Body of pancreas (tissue), 4 donors: ENCODE data around the gene LDB2. TPM values are rescaled to one million over a fixed set of nuclear protein-coding genes. Genes with fewer than 3 reads are reported as not detected.

Experiments
- ATAC-seq: fragments of 150-250 bp; one replicate; pipeline ENCODE4 v1.9.1; 2016
- DNase-seq, 4 donors: peaks; one replicate each; pipeline ENCODE4 v3.0.0-alpha.2; 2019
- H3K27ac ChIP-seq, 4 donors: fragments of 200-600 bp; sonication (generic); 1 replicate in 3 of 4; 2 replicates in 1 of 4; pipeline versions ENCODE4 v1.5.1 to v1.6.1; 2016 to 2019; ENCODE audit warnings: mild to moderate bottlenecking in 1 of 4, mixed read lengths in 1 of 4, moderate library complexity in 1 of 4
- H3K27me3 ChIP-seq, 2 donors: fragments of 200-600 bp; sonication (generic); one replicate each; pipeline ENCODE4 v1.6.0; 2016; ENCODE audit warnings: mild to moderate bottlenecking in 1 of 2
- H3K36me3 ChIP-seq, 2 donors: fragments of 200-600 bp; sonication (generic); replicated peaks in 1 of 2; 2 replicates each; pipeline ENCODE4 v1.5.1; 2016; ENCODE audit warnings: low read depth in 2 of 2; ENCODE audit not compliant: insufficient read depth in 1 of 2
- H3K4me1 ChIP-seq: fragments of 200-600 bp; sonication (generic); one replicate; pipeline ENCODE4 v1.6.0; 2016
- H3K4me3 ChIP-seq, 2 donors: fragments of 200-600 bp; sonication (generic); 1 replicate in 1 of 2; 2 replicates in 1 of 2; pipeline ENCODE4 v1.5.1; 2016 to 2019
- H3K9me3 ChIP-seq, 3 donors: fragments of 200-600 bp; sonication (generic); 1 replicate in 2 of 3; 2 replicates in 1 of 3; pipeline ENCODE4 v1.5.1; 2016
- CTCF ChIP-seq, 7 experiments: fragments of 450-650 bp in 4 of 7; fragments of 200-600 bp in 3 of 7; sonication (generic) in 3 of 7; IDR thresholded peaks; one replicate each; pipeline ENCODE4 v1.5.1; 2016 to 2019; ENCODE audit warnings: antibody characterized with exemption in 7 of 7
- POLR2A ChIP-seq, 3 donors: fragments of 450-650 bp; IDR thresholded peaks; one replicate each; pipeline ENCODE4 v1.6.1; 2016; ENCODE audit warnings: antibody characterized with exemption in 3 of 3, mild to moderate bottlenecking in 2 of 3
- WGBS, 2 donors: methylation state at CpG; one replicate each; pipeline ENCODE4 v1.1.5; 2017; 5-methylcytosine and 5-hydroxymethylcytosine counted together
- intact Hi-C: fragments of 100-400 bp; cut with DNase I; formaldehyde crosslinking; loops from one replicate; pipeline ENCODE4 v1.15.1; 2023
- total RNA-seq, 2 donors: library from RNA; depleted of rRNA; stranded (reverse); fragments of >200 nt; gene quantifications; one replicate each; pipeline ENCODE4 v1.1.0, GENCODE V29; 2016

LDB2 gene
- total RNA-seq, 2 donors from 2014 or later, result 14.8 to 16.5 TPM

DNA sequence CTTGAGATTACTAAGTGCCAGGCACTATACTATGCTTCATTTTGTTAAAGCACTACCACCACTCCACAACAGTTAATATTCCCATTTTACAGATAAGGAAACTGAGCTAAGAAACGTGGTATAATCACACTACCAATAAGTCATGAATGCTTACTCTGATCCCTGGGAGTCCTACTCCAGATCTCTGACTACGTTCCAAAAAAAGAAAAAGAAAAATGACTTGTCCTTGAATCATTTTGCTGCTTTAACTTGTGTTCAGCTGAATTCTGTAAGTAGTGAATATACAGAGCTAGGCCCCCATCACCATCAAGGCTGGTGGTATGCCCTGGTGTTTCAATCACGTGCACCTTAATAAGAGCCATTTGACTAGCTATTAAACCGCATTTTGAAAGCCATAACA, 39.4 kb downstream of the LDB2 start:
- WGBS, 2 donors, result 36 to 38% methylated on average over 4 of the region's 4 CpGs
- Histone ChIP-seq H3K4me1 (no peaks in the 10 kb centered on the region), H3K36me3 (no peaks in the 10 kb centered on the region), H3K9me3 (no peaks in the 10 kb centered on the region), H3K27ac (peak overlapping the region in 2 of 4 donors; percentile 2 to 50), H3K4me3 (no peak overlapping the region), H3K27me3 (no peaks in the 10 kb centered on the region)
- no peak for TF ChIP-seq CTCF (IDR thresholded peaks at IDR 0.05)
- TF ChIP-seq POLR2A (IDR thresholded peaks at IDR 0.05), result no peak
- intact Hi-C loops, result no loop called here
- DNase-seq, result no peak
- ATAC-seq, result no peak

- H3K4me1 ChIP-seq, result no peaks in the 10 kb centered on the region
- H3K4me3 ChIP-seq, result no peak overlapping the region
- no peaks in the 10 kb centered on the region for H3K27me3 ChIP-seq
- H3K36me3 ChIP-seq, result no peaks in the 10 kb centered on the region
- WGBS, 2 donors, result 21% methylated on average over 9 of the region's 9 CpGs
- no peak for TF ChIP-seq CTCF (IDR thresholded peaks at IDR 0.05)
- no peak for TF ChIP-seq POLR2A (IDR thresholded peaks at IDR 0.05)
- intact Hi-C loops, result no loop called here
- peak; percentile 42 for ATAC-seq
- no peaks in the 10 kb centered on the region for H3K9me3 ChIP-seq
- H3K27ac ChIP-seq, result peak overlapping the region in 2 of 4 donors; percentile 4 to 50
- DNase-seq, result no peak
Measured at GRCh38 chr4:16858275-16858752, 40.1 kb downstream of the LDB2 start.

DNA sequence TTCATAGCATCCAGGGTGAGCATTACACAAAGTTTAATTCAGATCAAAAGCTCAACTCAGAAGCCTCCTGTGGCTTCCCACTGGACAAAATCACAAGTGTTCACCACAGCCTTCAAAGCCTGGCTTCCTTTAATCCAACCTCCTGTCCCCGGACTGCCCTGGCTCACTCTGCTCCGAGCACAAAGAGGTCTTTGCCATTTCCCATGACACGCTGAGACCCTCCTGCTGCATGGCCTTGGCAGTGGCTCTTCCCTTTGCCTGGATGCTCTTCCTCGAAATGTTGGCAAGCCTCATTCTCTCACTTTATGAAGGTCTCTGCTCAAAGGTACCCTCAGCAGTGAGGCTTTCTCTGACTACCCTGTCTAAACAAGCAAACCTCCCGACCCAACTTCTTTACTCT, 41.0 kb downstream of the LDB2 start:
- H3K36me3 ChIP-seq, result no peaks in the 10 kb centered on the region
- H3K9me3 ChIP-seq, result no peaks in the 10 kb centered on the region
- DNase-seq (no peak), ATAC-seq (no peak)
- intact Hi-C loops, result no loop called here
- no peak overlapping the region for H3K27ac ChIP-seq
- no peaks in the 10 kb centered on the region for H3K27me3 ChIP-seq
- no peak overlapping the region for H3K4me3 ChIP-seq
- no peaks in the 10 kb centered on the region for H3K4me1 ChIP-seq
- 46 to 58% methylated on average over 5 of the region's 5 CpGs for WGBS, 2 donors
- TF ChIP-seq CTCF (IDR thresholded peaks at IDR 0.05) (no peak), POLR2A (IDR thresholded peaks at IDR 0.05) (no peak)

- intact Hi-C loops, result no loop called here
- Histone ChIP-seq H3K9me3 (no peaks in the 10 kb centered on the region), H3K36me3 (no peaks in the 10 kb centered on the region), H3K27me3 (no peaks in the 10 kb centered on the region), H3K4me1 (no peaks in the 10 kb centered on the region), H3K27ac (no peak overlapping the region), H3K4me3 (no peak overlapping the region)
- WGBS, 2 donors, result 75% methylated on average over 2 of the region's 2 CpGs
- ATAC-seq, result no peak
- no peak for DNase-seq
- no peak for TF ChIP-seq POLR2A (IDR thresholded peaks at IDR 0.05)
- no peak for TF ChIP-seq CTCF (IDR thresholded peaks at IDR 0.05)
Measured at GRCh38 chr4:16853640-16854039, 44.8 kb downstream of the LDB2 start.

- H3K4me1 ChIP-seq, result no peaks in the 10 kb centered on the region
- TF ChIP-seq POLR2A (IDR thresholded peaks at IDR 0.05), result no peak
- H3K36me3 ChIP-seq, result no peaks in the 10 kb centered on the region
- no peak overlapping the region for H3K4me3 ChIP-seq
- intact Hi-C loops, result no loop called here
- no peak overlapping the region for H3K27ac ChIP-seq
- H3K9me3 ChIP-seq, result no peaks in the 10 kb centered on the region
- ATAC-seq (no peak), DNase-seq (no peak)
- no peaks in the 10 kb centered on the region for H3K27me3 ChIP-seq
Measured at GRCh38 chr4:16852644-16853043, 45.8 kb downstream of the LDB2 start.
